Glomerular visceral epithelial cell (primary cell): ENCODE measurements around the gene PCNX1.

Experiments used
- DNase-seq: peaks from one replicate; pipeline ENCODE4 v3.0.0-alpha.2; 2016; ENCODE audit errors: extremely low spot score

PCNX1 gene

DNA sequence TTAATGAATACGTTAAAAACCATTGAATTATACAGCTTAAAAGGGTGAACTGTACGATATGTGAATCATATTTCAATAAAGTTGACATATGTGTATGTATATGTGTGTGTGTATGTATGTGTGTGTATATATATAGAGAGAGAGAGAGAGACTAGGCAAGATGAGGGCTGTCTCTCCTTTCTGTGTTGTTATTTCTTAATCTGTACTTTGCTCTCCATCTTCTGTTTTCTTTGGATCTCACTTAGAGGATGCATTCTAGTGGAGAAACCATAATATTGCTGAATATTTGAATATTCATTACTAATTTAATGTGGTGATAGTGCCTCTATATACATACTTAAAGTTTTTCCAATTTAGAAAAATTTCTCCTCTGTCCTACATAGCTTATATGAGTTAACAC is 50.5 kb downstream of the PCNX1 start:
- DNase-seq, result no peak

GRCh38 chr14:70962935-70963334 is 55.7 kb downstream of the PCNX1 start:
- no peak for DNase-seq

- DNase-seq, result no peak
Observed at GRCh38 chr14:70964492-70964891, 57.2 kb downstream of the PCNX1 start.

DNA sequence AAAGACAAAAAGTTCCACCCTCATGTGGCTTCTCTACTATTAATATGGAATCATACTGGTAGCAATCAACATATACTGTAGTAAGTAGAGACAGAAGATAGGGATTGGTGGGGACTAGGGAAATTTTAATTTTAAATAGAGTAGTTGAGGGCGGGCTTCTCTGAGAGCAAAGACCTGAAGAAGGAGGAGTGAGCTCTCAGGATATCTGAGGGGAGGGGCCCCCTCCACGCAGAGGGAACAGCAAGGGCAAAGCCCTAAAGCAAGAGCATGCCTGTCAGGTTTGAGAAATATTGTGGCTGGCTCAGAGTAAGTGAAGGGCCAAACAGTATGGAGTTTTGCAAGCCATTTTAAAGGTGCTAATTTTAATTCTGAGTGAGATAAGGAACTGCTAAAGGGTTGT is 64.3 kb downstream of the PCNX1 start:
- DNase-seq, result no peak

DNA sequence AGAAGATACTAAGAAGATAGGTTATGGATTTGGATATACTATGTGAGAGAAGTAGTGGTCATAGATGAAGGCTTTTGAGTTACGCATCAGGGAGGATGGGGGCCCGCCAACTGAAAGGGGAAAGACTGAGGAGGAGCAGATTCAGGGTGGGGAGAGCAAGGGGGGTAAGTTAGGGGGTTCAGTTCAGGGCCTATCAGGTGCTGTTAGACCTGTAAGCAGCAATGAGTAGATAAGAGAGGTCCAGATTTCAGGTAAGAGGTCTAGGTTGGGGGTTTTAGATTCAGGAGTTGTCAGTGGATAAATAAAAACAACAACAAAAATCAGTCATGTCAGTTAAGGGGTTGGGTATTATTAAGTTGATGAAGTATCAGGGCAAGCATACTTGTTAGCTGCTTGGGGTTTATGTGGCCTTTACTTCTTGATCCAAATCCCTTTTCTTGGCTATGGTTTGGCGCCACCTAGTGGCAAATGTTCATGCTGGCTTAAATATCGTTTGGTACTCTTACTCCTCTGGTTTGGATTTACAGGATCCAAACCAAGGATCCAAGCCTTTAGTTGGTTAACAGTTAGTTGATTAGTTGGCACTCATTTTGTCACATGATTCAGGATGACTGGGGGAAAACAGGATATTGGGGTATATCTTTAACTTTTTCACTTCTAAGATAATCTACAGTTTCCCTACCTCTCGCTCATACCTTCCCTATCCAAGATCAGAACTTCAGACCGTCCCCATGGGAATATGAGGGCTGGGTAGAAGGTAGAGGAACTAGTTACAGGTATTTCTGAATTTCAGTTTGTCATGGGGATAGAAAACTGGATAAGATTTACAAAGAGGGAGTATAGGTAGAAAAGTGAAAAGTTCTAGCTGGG is 65.1 kb downstream of the PCNX1 start:
- DNase-seq, result peak; percentile 83

DNA sequence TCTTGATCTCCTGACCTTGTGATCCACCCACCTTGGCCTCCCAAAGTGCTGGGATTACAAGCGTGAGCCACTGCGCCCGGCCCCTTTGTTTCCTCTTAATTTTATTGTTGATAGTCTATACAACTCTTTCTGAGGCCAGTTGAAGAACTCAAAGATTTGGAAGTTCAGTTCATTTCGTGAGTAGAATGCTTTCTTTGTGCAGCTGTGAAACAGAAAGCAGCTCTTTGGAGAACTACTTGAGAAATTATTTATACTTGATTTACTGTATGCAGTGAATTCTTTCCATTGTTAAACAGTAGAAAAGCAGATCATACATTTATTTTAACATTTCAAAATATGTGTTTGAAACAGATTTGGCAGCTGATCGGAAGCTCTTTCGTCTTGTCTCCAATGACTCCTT is 69.3 kb downstream of the PCNX1 start:
- DNase-seq, result no peak

DNA sequence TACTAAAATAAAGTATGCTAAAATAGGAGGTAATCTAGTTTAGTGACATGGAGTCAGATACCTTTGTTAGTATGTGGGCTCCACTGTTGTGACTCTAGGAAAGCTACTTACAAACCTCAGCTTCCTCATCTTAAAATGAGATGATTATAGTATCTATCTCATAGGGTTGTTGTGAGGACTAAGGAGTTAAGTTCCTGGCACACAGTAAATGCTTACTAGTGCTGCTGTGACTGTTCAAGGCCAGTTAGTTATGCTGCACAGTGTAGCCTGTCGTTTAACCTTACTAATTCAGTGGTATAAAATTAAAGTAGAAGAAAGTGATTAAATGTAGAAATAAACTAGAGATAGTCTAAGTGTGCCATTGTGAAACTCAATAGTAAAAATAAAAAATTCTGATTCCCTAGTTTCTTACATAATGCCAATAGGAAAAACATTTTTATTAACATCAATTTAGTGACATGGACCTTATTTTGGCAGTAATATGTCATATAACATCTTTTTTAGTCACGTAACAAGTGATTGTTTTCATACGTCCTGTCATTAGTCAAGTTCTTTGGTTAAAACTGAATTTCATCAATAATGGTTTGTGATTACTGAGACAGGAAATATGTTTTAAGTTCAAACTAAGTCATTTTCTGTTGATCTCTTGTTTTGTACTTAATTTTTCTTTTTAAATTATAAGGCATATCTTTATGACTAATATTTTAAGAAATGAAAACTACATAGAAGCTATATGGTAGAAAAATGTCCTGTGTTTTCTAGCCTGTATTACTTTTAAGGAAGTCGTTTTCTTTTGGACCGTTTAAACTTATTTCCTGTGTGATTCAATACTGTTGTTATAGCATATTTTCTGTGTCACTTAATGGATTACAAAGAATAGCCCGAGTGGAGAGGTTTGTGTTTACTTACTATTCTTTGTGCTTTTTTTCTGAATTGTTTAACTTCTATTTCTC is 74.0 kb downstream of the PCNX1 start:
- DNase-seq, result no peak

DNA sequence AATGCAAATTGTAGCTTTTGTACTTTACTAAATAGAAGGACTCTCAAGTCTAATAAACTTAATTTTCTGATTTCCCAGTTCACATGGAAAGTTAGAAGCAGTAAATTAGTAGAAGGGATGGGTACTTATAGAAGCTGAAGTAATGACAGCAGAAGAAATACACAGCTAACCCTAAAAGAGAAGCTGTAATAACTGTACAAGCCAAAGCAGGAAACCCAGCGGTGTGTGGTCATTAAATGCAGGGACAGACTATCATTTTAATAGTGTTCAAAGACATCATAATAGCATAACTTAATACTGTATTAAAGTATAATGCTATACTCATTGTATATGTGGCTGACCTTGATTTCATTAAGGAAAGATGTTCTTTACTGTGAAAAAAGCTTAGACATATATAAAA is 74.9 kb downstream of the PCNX1 start:
- no peak for DNase-seq

- DNase-seq, result no peak
Observed at GRCh38 chr14:70987041-70987440, 79.8 kb downstream of the PCNX1 start.

GRCh38 chr14:70988452-70988851 is 81.2 kb downstream of the PCNX1 start:
- DNase-seq, result no peak

- DNase-seq, result no peak
Observed at GRCh38 chr14:70993931-70994330, 86.7 kb downstream of the PCNX1 start.

DNA sequence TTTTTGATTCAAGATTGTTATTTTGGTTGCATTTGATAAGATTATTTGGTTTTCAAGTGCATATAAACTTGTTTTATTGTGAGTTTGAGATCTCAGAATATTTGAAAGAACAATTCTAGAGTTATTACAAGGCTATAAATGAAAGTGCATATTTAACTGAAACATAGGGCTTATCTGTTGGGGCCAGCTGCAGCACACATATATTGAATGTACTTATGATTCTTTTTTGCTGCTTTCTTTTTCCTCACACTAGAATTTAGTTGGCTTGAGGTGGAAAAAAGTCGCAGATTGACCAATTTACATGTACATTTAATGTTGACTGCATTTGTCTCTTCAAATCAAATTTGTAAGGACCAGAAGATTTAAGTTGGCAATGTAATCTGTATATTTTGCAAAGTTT is 88.0 kb downstream of the PCNX1 start:
- DNase-seq, result no peak

DNA sequence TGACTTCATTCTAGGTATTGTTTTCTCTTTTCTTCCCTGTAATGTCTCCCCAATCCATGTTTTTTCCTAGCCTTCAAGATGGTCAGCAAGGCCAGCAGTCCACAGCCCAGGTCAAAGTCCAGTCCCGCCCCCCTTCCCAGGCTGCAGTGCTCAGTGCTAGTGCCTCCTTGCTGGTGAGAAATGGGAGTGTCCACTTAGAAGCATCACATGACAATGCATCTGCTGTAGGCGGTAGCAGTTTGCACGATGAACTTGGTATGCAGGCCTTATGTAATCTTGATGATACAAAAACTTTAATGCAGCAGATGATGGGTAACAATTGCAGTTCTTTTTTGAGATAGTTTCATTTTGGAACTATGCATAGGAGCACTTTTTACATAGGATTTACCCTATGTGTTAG is 88.4 kb downstream of the PCNX1 start:
- DNase-seq, result no peak

GRCh38 chr14:70999117-70999516 is 91.9 kb downstream of the PCNX1 start:
- DNase-seq, result no peak

DNA sequence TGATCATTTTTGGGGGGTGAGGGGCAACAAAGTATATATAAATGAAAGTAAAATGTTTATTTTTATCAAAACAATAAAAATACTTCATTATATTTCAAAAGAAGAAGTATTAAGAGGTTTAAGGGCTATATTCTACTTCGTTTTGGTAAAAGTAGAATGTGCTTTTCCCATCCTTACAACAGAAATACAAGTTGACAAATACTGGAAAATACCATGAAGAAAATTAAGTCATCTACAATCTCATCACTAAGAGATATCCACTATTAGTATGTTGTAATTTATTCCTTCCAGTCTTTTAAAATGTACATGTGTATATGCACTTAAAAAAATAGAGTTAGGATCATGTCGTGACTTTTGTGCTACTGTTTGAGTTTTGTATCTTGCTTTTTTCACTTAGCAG is 92.8 kb downstream of the PCNX1 start:
- no peak for DNase-seq

DNA sequence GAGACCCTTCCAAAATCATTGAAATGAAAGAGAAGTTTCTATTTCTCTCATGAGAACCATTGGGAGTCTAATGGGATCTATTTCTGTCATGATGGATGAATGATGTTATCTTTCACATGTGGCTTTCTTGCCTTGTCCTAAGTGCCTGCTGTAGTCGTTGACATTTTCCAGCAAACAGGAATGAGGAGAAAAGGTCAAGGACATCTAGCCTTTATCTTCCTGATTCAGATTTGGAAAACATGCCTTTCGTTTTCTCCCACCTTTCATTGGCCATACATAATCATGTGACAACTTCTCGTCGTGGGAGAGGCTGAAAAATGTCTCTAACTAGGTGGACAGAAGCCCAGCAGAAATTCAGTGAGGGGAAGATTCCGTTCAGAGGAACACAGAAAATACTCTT is 94.5 kb downstream of the PCNX1 start:
- no peak for DNase-seq

DNA sequence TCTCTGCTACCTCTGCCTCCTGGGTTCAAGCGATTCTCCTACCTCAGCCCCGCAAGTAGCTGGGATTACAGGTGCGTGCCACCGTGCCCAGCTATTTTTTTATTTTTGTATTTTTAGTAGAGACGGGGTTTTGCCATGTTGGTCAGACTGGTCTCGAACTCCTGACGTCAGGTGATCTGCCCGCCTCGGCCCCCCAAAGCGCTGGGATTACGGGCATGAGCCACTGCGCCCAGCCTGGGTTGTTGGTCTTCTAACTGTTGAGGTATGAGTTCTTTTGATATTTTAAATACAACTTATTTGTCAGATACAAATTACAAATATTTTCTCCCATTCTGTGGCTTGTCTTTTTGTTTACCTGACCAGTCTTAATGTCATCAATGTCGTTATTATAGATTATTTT is 95.9 kb downstream of the PCNX1 start:
- DNase-seq, result no peak

DNA sequence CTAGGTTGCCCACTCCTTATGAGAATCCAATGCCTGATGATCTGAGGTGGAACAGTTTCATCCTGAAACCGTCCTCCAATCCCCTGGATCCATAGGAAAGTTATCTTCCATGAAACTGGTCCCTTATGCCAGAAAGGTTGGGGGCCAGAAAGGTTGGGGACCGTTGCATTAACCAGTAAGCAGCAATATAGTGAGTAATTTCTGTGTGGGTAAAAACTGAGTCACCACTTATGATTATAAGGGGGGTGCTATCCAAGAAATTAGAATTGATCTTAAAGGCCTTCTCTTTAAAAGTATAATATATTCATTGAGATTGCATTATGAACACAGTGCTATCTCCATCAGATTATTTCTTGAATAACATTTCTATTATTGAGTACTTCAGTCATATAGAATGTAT is 97.2 kb downstream of the PCNX1 start:
- no peak for DNase-seq

GRCh38 chr14:71005076-71005475 is 97.8 kb downstream of the PCNX1 start:
- DNase-seq, result no peak

- DNase-seq, result no peak
Observed at GRCh38 chr14:71006200-71006563, 98.9 kb downstream of the PCNX1 start.

- DNase-seq, result no peak
Observed at GRCh38 chr14:71011479-71011878, 104.2 kb downstream of the PCNX1 start.

- no peak for DNase-seq
Observed at GRCh38 chr14:71012888-71013287, 105.6 kb downstream of the PCNX1 start.
